BLaER1 (cell line): ENCODE measurements around the gene PTPRN2.
A peak's percentile ranks its signal among the peaks of the same experiment; 100 is the strongest.
"Not testable (repeated sequence)": the region's sequence is repeated elsewhere in the genome, so short reads cannot be mapped to it uniquely, and the experiment has no call there.

Source experiments
- H3K27ac ChIP-seq: shearing (Covaris generic); formaldehyde crosslinking; 2 replicates; pipeline ENCODE4 v1.8.1; 2022
- H3K27me3 ChIP-seq: shearing (Covaris generic); formaldehyde crosslinking; 2 replicates; pipeline ENCODE4 v1.8.1; 2022
- H3K36me3 ChIP-seq: shearing (Covaris generic); formaldehyde crosslinking; 2 replicates; pipeline ENCODE4 v1.8.1; 2022
- H3K4me1 ChIP-seq: shearing (Covaris generic); formaldehyde crosslinking; 2 replicates; pipeline ENCODE4 v1.8.1; 2022
- H3K4me2 ChIP-seq: shearing (Covaris generic); formaldehyde crosslinking; 2 replicates; pipeline ENCODE4 v1.8.1; 2022
- H3K4me3 ChIP-seq: shearing (Covaris generic); formaldehyde crosslinking; 2 replicates; pipeline ENCODE4 v1.8.1; 2022
- H3K9ac ChIP-seq: shearing (Covaris generic); formaldehyde crosslinking; 2 replicates; pipeline ENCODE4 v1.8.1; 2022
- H3K9me3 ChIP-seq: shearing (Covaris generic); formaldehyde crosslinking; 2 replicates; pipeline ENCODE4 v1.8.1; 2022
- H4K20me1 ChIP-seq: shearing (Covaris generic); formaldehyde crosslinking; 2 replicates; pipeline ENCODE4 v1.8.1; 2022
- Cebpa-rat ChIP-seq: shearing (Covaris generic); IDR thresholded peaks from 2 replicates; pipeline ENCODE4 v1.8.1; 2022

PTPRN2 gene

DNA sequence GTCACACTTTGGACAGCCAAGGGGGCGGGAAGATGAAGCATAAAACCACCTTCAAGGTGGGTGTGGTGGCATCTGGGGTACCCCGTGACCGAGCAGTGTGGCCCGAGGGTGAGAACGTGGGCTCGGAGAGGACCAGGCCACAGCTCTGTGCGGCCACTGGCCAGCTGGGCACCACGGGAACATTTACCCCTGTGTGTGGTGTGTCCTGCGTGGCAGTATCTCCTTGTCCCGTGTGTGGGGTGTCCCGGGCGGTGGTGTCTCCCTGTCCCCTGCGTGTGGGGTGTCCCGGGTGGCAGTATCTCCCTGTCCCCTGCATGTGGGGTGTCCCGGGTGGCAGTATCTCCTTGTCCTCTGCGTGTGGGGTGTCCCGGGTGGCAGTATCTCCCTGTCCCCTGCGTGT, 680.5 kb downstream of the PTPRN2 start:
- Histone ChIP-seq H3K4me1 (peaks cover 30% of the 10 kb centered on the region), H3K9ac (no peak overlapping the region), H3K27ac (no peak overlapping the region), H3K4me2 (no peak overlapping the region), H3K36me3 (no peaks in the 10 kb centered on the region), H3K27me3 (no peaks in the 10 kb centered on the region), H4K20me1 (no peaks in the 10 kb centered on the region), H3K9me3 (peaks cover 20% of the 10 kb centered on the region), H3K4me3 (no peak overlapping the region)
- TF ChIP-seq Cebpa-rat, result no peak

DNA sequence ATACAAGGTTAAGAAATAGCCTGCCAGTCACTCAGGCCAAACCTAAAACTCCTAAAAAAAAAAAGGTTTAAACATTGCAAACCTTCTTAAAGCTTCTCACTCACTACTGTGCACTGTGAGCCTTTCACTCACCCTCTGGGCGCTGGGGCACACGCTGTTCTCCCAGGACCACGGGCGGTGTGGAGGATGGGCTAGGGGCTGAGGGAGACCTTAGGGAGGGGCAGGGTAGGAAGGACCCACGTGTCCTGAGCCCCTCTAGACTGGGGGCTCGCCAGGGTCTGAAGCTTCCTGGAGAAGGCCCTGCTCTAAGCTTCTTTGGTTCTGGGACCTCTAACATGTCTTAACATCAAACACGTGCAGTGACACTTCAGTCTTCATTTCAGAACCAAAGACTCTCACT, 681.0 kb downstream of the PTPRN2 start:
- Histone ChIP-seq H3K4me3 (no peak overlapping the region), H3K9ac (0 out of 2 replicates have a peak overlapping the region, but pooled peaks have one; percentile 53), H4K20me1 (no peaks in the 10 kb centered on the region), H3K4me2 (peak overlapping the region; percentile 86), H3K9me3 (peaks cover 15% of the 10 kb centered on the region), H3K4me1 (peaks cover 30% of the 10 kb centered on the region), H3K36me3 (no peaks in the 10 kb centered on the region), H3K27me3 (no peaks in the 10 kb centered on the region), H3K27ac (peak overlapping the region; percentile 23; the same call in 1 of the 2 replicates)
- TF ChIP-seq Cebpa-rat, result no peak

DNA sequence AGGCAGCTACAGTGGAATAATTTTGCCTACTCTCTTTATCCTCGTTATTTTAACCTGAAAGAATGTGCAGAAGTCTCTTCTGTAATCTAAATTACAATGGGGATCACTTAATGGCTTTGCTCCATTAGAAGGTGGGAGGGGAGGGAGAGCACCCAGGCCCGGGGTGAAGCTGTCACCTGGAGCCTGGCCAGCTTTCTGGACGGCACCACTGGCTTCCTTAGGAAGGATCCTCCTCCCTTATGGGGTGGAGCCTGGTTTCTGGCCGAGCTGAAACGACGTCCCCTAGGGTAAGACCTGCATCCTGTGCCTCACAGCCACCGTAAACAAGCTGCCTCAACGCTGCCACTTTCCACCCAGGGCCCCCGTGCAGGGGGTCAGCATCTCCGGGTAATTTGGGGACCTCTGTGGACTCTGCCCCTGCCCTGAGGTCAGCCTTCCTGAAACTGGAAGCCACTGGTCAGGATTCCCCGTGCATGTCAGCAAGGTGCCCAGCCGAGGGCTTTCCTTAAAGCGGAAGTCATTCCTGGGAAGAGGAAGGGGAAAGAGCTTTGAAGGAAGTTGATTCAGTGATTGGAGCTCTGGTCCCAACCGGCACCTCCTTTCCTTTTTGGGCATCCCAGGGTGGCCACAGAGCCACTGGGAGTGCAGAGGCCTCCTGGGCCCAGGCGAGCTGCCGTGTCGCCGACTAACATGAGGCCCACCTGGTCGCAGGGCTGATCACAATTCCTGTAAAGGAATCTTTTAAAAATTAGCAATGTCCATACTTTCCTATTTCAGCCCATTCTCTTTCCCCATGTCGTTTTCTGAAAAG, 681.8 kb downstream of the PTPRN2 start:
- peaks cover 11% of the 10 kb centered on the region for H3K9me3 ChIP-seq
- peak overlapping the region; percentile 26; the same call in 1 of the 2 replicates for H3K4me3 ChIP-seq
- peak overlapping the region; percentile 86 for H3K4me2 ChIP-seq
- H3K27me3 ChIP-seq, result no peaks in the 10 kb centered on the region
- no peak for TF ChIP-seq Cebpa-rat
- H3K4me1 ChIP-seq, result peaks cover 30% of the 10 kb centered on the region
- H3K9ac ChIP-seq, result peak overlapping the region; percentile 53
- H3K36me3 ChIP-seq, result no peaks in the 10 kb centered on the region
- H4K20me1 ChIP-seq, result no peaks in the 10 kb centered on the region
- peak overlapping the region; percentile 62 for H3K27ac ChIP-seq

DNA sequence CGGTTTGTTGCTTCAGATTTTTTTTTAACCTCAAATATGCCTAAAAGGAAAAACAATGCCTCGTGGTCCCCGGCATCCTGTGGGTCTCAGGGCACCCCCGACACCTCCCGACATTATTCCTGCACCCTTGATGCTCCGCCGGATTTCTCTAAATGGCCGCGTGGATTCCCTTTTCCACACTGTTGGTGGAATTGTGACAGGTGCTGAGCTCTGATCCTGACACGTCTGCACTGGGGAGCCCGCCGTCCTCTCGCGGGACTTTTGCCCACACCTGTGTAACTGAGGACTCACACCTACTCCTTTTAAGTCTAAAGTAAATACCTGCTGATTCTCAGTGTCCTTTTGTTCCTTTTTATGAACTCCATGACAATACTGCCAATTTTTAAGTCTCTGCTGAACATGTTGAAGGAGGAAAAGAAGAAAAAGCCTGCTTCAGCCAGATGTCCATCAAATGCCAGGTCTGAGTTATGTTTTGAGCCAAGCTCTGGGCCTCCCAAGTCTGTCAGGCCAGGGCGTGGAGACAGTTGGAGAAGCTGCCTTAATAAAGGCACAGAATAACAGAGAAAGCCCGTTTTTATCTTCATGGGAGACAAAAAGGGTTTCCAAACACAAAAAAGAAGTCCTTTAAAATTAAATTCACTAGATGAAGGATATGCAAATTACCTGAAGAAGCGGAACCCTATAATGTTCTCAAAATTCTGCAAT, 682.6 kb downstream of the PTPRN2 start:
- peaks cover 2% of the 10 kb centered on the region for H3K9me3 ChIP-seq
- no peaks in the 10 kb centered on the region for H3K36me3 ChIP-seq
- H3K9ac ChIP-seq, result no peak overlapping the region
- H4K20me1 ChIP-seq, result no peaks in the 10 kb centered on the region
- H3K27ac ChIP-seq, result no peak overlapping the region
- H3K27me3 ChIP-seq, result no peaks in the 10 kb centered on the region
- no peak overlapping the region for H3K4me3 ChIP-seq
- peak overlapping the region; percentile 86 for H3K4me2 ChIP-seq
- peaks cover 30% of the 10 kb centered on the region for H3K4me1 ChIP-seq
- no peak for TF ChIP-seq Cebpa-rat

DNA sequence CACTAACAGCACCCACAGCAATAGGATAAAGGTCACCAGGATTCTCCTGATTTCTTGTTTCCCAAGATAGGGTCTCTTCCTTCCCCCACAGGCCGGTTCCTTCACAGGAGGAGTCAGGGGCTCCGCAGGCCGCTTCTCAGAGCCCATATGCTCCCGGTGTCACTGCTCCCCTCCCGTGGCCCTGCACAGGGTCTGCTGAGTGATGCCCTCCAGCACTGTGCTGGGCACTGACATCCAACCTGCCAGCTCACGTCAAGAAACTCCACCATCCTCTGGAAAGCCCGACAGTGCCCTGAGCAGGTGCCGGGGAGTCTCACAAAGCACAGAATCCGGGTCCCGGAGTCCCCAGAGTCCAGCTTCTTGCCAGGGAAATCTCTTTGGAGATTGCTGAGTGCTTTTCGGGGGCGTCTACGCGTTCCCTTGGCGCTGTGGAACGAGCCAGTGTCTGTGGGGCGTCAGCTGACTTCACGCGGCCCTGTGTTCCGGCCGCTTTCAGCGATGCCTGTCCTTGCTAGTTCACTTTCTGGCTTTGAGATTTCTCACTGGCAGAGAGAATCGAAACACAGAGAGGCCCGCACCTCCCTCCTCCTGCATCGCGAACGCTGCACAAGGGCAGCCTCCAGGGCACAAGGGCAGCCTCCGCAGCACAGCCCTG, 683.3 kb downstream of the PTPRN2 start:
- H3K4me2 ChIP-seq, result peak overlapping the region; percentile 86
- no peaks in the 10 kb centered on the region for H3K36me3 ChIP-seq
- H3K4me1 ChIP-seq, result peaks cover 30% of the 10 kb centered on the region
- no peak for TF ChIP-seq Cebpa-rat
- no peaks in the 10 kb centered on the region for H3K9me3 ChIP-seq
- no peak overlapping the region for H3K4me3 ChIP-seq
- no peak overlapping the region for H3K27ac ChIP-seq
- no peak overlapping the region for H3K9ac ChIP-seq
- no peaks in the 10 kb centered on the region for H3K27me3 ChIP-seq
- no peaks in the 10 kb centered on the region for H4K20me1 ChIP-seq

DNA sequence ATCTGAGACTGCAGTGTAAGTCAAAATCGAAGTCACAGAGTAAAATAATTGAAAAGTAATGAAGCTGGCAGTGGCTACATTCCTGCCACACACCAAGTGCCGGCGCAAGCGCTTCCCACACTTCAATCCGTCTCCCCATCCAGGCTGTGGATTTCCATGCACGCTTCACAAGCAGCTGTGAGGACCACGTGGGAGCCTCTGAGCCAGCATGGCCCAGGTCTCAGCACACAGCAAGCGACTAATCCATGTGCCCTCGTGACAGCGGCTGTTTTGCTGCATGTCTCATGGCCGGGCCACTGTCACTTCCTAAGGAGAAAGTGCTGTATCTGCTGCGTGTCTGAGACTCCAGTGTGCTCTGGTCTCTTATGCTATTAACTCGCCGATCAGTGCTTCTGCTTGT, 683.9 kb downstream of the PTPRN2 start:
- Histone ChIP-seq H4K20me1 (no peaks in the 10 kb centered on the region), H3K4me3 (no peak overlapping the region), H3K9ac (no peak overlapping the region), H3K4me1 (peaks cover 30% of the 10 kb centered on the region), H3K4me2 (no peak overlapping the region), H3K27me3 (no peaks in the 10 kb centered on the region), H3K27ac (no peak overlapping the region), H3K9me3 (no peaks in the 10 kb centered on the region), H3K36me3 (no peaks in the 10 kb centered on the region)
- no peak for TF ChIP-seq Cebpa-rat

DNA sequence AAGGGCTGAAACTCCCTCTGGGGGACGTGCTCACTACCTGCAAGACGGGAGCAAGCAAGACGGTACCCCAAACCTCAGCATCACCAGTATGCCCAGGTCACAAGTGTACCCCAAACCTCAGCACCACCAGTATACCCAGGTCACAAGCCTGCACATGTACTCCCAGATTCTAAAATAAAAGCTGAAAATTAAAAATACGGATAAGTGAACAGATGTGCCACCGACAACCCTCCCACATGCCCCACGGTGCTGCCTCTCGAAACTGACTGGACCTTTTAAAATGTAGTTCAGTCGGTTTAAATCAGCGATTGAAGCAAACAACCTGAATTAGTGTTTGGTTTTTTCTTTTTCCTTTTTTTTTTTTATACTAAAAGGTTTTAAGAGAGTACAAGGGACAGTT, 684.3 kb downstream of the PTPRN2 start:
- Histone ChIP-seq H3K4me3 (no peak overlapping the region), H4K20me1 (no peaks in the 10 kb centered on the region), H3K4me2 (no peak overlapping the region), H3K27ac (no peak overlapping the region), H3K9ac (no peak overlapping the region), H3K9me3 (no peaks in the 10 kb centered on the region), H3K36me3 (no peaks in the 10 kb centered on the region), H3K4me1 (peaks cover 32% of the 10 kb centered on the region), H3K27me3 (no peaks in the 10 kb centered on the region)
- TF ChIP-seq Cebpa-rat, result no peak

DNA sequence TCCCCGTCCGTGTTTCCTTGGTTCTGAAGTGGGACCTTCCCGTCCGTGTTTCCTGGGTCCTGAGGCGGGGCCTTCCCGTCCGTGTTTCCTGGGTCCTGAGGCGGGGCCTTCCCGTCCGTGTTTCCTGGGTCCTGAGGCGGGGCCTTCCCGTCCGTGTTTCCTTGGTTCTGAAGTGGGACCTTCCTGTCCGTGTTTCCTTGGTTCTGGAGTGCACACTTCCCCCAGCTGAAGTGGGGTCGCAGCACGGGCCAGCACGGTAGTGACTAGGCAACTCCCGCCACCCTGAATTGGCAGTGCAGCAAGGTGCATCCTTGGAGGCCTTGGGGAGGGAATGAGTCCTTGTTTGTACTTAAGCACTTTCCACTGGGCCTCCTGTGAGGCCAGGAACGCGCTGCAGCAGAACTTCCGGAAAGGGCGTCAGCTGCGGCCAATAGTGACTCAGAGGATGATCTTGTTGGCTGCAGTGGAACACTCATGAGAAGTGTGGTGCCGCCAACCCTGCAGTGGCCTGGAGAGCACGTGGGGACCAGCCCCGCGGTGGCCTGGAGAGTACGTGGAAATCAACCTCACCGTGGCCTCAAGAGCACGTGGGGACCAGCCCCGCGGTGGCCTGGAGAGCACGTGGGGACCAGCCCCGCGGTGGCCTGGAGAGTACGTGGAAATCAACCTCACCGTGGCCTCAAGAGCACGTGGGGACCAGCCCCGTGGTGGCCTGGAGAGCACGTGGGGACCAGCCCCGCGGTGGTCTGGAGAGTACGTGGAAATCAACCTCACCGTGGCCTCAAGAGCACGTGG, 685.6 kb downstream of the PTPRN2 start:
- H3K27me3 ChIP-seq, H3K9ac ChIP-seq, H4K20me1 ChIP-seq, H3K4me2 ChIP-seq, H3K4me3 ChIP-seq, H3K36me3 ChIP-seq, H3K9me3 ChIP-seq, H3K27ac ChIP-seq: not testable (repeated sequence)
- peaks cover 37% of the 10 kb centered on the region for H3K4me1 ChIP-seq

DNA sequence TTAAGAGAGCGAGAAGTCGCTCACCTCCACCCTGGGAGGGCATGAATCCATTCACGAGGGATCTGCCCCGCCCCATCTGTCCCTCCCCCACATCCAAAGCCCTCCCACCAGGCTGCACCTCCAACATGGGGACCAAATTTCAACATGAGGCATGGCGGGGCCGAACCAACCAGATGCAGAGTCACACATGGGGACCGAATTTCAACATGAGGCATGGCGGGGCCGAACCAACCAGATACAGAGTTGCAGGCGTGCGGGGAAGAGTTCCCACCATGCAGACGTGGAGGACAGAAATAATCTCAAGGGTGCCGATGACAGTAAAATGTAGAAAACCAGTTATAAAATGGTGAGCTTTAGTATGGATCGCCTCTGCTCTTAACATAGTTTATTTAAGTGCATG, 686.5 kb downstream of the PTPRN2 start:
- no peak overlapping the region for H3K4me3 ChIP-seq
- TF ChIP-seq Cebpa-rat, result no peak
- no peak overlapping the region for H3K27ac ChIP-seq
- no peaks in the 10 kb centered on the region for H3K9me3 ChIP-seq
- H3K4me2 ChIP-seq, result no peak overlapping the region
- no peaks in the 10 kb centered on the region for H3K36me3 ChIP-seq
- no peak overlapping the region for H3K9ac ChIP-seq
- H3K4me1 ChIP-seq, result peaks cover 30% of the 10 kb centered on the region
- H4K20me1 ChIP-seq, result no peaks in the 10 kb centered on the region
- no peaks in the 10 kb centered on the region for H3K27me3 ChIP-seq
